Measurements from ENCODE around the gene STX19.

The STX19 gene

GRCh38 chr3:94062513-94063404, 34.4 kb upstream of the STX19 start, which contains the start of the genes DHFR2 and NSUN3 (continued):
- TF ChIP-seq ZNF623 (tag by site-specific recombination; IDR thresholded peaks at IDR 0.05) (no peak), ZNF354C (tag by site-specific recombination; IDR thresholded peaks at IDR 0.05; ENCODE audit: borderline replicate concordance, low read depth) (no peak), ZNF157 (tag by site-specific recombination; IDR thresholded peaks at IDR 0.05) (no peak), ZNF311 (tag by site-specific recombination; IDR thresholded peaks at IDR 0.05; ENCODE audit: borderline replicate concordance) (no peak), PRDM4 (tag by site-specific recombination; IDR thresholded peaks at IDR 0.05) (no peak), PRDM2 (tag by site-specific recombination; IDR thresholded peaks at IDR 0.05; ENCODE audit: borderline replicate concordance) (no peak), HIC1 (tag by site-specific recombination; IDR thresholded peaks at IDR 0.05) (no peak), ZNF768 (tag by site-specific recombination; IDR thresholded peaks at IDR 0.05) (no peak), ZSCAN18 (tag by site-specific recombination; IDR thresholded peaks at IDR 0.05) (no peak), ZSCAN16 (tag by site-specific recombination; IDR thresholded peaks at IDR 0.05) (no peak), SP2 (tag by site-specific recombination; IDR thresholded peaks at IDR 0.05) (peak; percentile 90), ZXDB (tag by site-specific recombination; IDR thresholded peaks at IDR 0.05) (peak; percentile 78; the same call in 1 of the 2 replicates), ZNF341 (tag by site-specific recombination; IDR thresholded peaks at IDR 0.05; ENCODE audit: low read depth) (peak; percentile 98)
- TF ChIP-seq, protein P1, sequence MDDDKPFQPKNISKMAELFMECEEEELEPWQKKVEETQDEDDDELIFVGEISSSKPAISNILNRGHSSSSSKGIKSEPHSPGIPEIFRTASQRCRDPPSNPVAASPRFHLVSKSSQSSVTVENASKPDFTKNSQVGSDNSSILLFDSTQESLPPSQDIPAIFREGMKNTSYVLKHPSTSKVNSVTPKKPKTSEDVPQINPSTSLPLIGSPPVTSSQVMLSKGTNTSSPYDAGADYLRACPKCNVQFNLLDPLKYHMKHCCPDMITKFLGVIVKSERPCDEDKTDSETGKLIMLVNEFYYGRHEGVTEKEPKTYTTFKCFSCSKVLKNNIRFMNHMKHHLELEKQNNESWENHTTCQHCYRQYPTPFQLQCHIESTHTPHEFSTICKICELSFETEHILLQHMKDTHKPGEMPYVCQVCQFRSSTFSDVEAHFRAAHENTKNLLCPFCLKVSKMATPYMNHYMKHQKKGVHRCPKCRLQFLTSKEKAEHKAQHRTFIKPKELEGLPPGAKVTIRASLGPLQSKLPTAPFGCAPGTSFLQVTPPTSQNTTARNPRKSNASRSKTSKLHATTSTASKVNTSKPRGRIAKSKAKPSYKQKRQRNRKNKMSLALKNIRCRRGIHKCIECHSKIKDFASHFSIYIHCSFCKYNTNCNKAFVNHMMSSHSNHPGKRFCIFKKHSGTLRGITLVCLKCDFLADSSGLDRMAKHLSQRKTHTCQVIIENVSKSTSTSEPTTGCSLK (tag by site-specific recombination; IDR thresholded peaks at IDR 0.05): no peak
- TF ChIP-seq, protein P2, sequence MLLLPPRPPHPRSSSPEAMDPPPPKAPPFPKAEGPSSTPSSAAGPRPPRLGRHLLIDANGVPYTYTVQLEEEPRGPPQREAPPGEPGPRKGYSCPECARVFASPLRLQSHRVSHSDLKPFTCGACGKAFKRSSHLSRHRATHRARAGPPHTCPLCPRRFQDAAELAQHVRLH (tag by site-specific recombination; IDR thresholded peaks at IDR 0.05): peak; percentile 66; the same call in 1 of the 2 replicates
- TF ChIP-seq, protein P3, sequence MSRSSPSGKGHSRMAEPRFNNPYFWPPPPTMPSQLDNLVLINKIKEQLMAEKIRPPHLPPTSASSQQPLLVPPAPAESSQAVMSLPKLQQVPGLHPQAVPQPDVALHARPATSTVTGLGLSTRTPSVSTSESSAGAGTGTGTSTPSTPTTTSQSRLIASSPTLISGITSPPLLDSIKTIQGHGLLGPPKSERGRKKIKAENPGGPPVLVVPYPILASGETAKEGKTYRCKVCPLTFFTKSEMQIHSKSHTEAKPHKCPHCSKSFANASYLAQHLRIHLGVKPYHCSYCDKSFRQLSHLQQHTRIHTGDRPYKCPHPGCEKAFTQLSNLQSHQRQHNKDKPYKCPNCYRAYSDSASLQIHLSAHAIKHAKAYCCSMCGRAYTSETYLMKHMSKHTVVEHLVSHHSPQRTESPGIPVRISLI (tag by site-specific recombination; IDR thresholded peaks at IDR 0.05): peak; percentile 79
- TF ChIP-seq, protein P4, sequence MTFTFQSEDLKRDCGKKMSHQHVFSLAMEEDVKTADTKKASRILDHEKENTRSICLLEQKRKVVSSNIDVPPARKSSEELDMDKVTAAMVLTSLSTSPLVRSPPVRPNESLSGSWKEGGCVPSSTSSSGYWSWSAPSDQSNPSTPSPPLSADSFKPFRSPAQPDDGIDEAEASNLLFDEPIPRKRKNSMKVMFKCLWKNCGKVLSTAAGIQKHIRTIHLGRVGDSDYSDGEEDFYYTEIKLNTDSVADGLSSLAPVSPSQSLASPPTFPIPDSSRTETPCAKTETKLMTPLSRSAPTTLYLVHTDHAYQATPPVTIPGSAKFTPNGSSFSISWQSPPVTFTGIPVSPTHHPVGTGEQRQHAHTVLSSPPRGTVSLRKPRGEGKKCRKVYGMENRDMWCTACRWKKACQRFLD (tag by site-specific recombination; IDR thresholded peaks at IDR 0.05): no peak
- TF ChIP-seq, protein P5, sequence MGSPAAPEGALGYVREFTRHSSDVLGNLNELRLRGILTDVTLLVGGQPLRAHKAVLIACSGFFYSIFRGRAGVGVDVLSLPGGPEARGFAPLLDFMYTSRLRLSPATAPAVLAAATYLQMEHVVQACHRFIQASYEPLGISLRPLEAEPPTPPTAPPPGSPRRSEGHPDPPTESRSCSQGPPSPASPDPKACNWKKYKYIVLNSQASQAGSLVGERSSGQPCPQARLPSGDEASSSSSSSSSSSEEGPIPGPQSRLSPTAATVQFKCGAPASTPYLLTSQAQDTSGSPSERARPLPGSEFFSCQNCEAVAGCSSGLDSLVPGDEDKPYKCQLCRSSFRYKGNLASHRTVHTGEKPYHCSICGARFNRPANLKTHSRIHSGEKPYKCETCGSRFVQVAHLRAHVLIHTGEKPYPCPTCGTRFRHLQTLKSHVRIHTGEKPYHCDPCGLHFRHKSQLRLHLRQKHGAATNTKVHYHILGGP (tag by site-specific recombination; IDR thresholded peaks at IDR 0.05): no peak
